Right lobe of liver (tissue), 6 donors: ENCODE data around the gene FUOM. TPM values are rescaled to one million over a fixed set of nuclear protein-coding genes. Genes with fewer than 3 reads are reported as not detected.

Experiments used
- ATAC-seq, 4 donors: fragments of 200-7000 bp; cut with Tn5 transposase; one replicate each; pipeline ENCODE4 v1.9.1; 2020; ENCODE audit warnings: mild to moderate bottlenecking in 4 of 4, moderate library complexity in 4 of 4
- DNase-seq, 3 donors: peaks; one replicate each; pipeline ENCODE4 v3.0.0-alpha.2; 2020
- H3K27ac ChIP-seq, 3 donors: fragments of 200-600 bp; one replicate each; pipeline ENCODE4 v1.8.0; 2022
- H3K27me3 ChIP-seq, 2 donors: fragments of 200-600 bp; one replicate each; pipeline ENCODE4 v1.8.0; 2022
- H3K36me3 ChIP-seq, 4 donors: fragments of 200-600 bp; sonication (generic) in 1 of 4; one replicate each; pipeline versions ENCODE4 v1.5.1 to v1.8.0; 2017 to 2022; ENCODE audit warnings: control low read depth in 1 of 4
- H3K4me1 ChIP-seq, 4 donors: fragments of 200-600 bp; sonication (generic) in 1 of 4; one replicate each; pipeline versions ENCODE4 v1.5.1 to v1.8.0; 2017 to 2022; ENCODE audit warnings: control low read depth in 1 of 4
- H3K4me3 ChIP-seq, 3 donors: fragments of 200-600 bp; one replicate each; pipeline ENCODE4 v1.8.0; 2022
- H3K9me3 ChIP-seq, 4 donors: fragments of 200-600 bp; sonication (generic) in 1 of 4; one replicate each; pipeline versions ENCODE4 v1.5.1 to v1.8.0; 2017 to 2022; ENCODE audit warnings: control low read depth in 1 of 4
- CTCF ChIP-seq, 4 donors: fragments of 200-600 bp in 3 of 4; fragments of 450-650 bp in 1 of 4; IDR thresholded peaks; one replicate each; pipeline versions ENCODE4 v1.5.1 to v1.8.0; 2016 to 2022; ENCODE audit warnings: antibody characterized with exemption in 4 of 4, mild to moderate bottlenecking in 2 of 4
- POLR2A ChIP-seq: fragments of 450-650 bp; IDR thresholded peaks from one replicate; pipeline ENCODE4 v1.6.1; 2017; ENCODE audit warnings: antibody characterized with exemption, mild to moderate bottlenecking
- WGBS: methylation state at CpG from one replicate; pipeline ENCODE4 v1.1.6; 2018; ENCODE audit warnings: low coverage, low lambda C conversion rate; ENCODE audit not compliant: insufficient coverage; ENCODE audit errors: missing lambda C conversion rate; 5-methylcytosine and 5-hydroxymethylcytosine counted together
- intact Hi-C, 2 donors: fragments of 100-400 bp; cut with DNase I; formaldehyde crosslinking; loops; one replicate each; pipeline versions ENCODE4 v1.11.2 to v1.14.1; 2022
- total RNA-seq, 6 experiments: library from RNA; depleted of rRNA in 2 of 6; stranded (reverse); fragments of >200 nt in 2 of 6; fragmentation: NEBNext Ultra II Directional in 3 of 6; extraction: Animal tissue kit (Norgen Biotek cat#: 25700) in 3 of 6; gene quantifications; one replicate each; pipeline versions ENCODE4 v1.1.0 to v1.2.4, GENCODE V29; 2016 to 2023
- donor health status: DM: no; HTN: yes; CAD: no.
- donor health status: DM: no; HTN: no; CAD: no.
- donor health status: DM: no; HTN: no; CAD: no.
- donor health status: DM: no; HTN: yes; CAD: no.
- donor health status: DM: no; HTN: yes; CAD: no.

Gene FUOM
- total RNA-seq, 6 experiments from 2014 or later: 76.1 to 158 (median 124) TPM

DNA sequence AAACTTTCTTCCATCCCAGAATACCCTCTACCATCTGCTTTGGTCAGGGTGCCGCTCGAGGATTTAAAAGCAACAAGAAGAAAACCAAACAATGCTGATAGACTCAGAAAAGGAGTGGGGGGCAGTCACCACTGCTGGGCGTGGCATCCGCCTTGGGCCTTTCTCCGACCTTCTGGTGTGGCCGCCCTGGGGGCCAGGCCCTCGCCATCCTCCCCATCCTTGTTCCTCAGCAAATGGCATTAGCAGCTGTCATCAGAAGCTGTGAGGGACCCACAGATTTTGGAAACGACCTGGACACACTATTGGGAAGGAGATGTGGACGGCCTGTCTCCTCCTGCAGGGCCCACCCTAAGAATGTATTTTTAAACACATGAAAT, 45.1 kb downstream of the FUOM start:
- ATAC-seq (no peak), DNase-seq (peak in 2 of 3 donors; percentile 10 to 20)
- Histone ChIP-seq H3K27me3 (no peaks in the 10 kb centered on the region), H3K27ac (no peak overlapping the region), H3K9me3 (no peaks in the 10 kb centered on the region), H3K4me3 (no peak overlapping the region), H3K36me3 (peaks cover 0 to 16% (median 6%) of the 10 kb centered on the region in 4 donors), H3K4me1 (peaks cover 0 to 13% (median 4%) of the 10 kb centered on the region in 4 donors)
- 90% methylated on average over 8 of the region's 9 CpGs for WGBS
- intact Hi-C loops: no loop called here
- TF ChIP-seq CTCF (IDR thresholded peaks at IDR 0.05) (no peak), POLR2A (no peak)

GRCh38 chr10:133312016-133312768, 45.6 kb downstream of the FUOM start:
- Histone ChIP-seq H3K36me3 (peaks cover 0 to 16% (median 6%) of the 10 kb centered on the region in 4 donors), H3K4me3 (no peak overlapping the region), H3K4me1 (peaks cover 0 to 19% (median 6%) of the 10 kb centered on the region in 4 donors), H3K27me3 (no peaks in the 10 kb centered on the region), H3K27ac (no peak overlapping the region), H3K9me3 (no peaks in the 10 kb centered on the region)
- DNase-seq (peak in 2 of 3 donors; percentile 19 to 56), ATAC-seq (no peak)
- 89% methylated on average over 14 of the region's 23 CpGs for WGBS
- TF ChIP-seq CTCF (IDR thresholded peaks at IDR 0.05): no peak
- TF ChIP-seq POLR2A: no peak
- intact Hi-C loops: no loop called here

- Histone ChIP-seq H3K4me1 (peaks cover 0 to 25% (median 9%) of the 10 kb centered on the region in 4 donors), H3K4me3 (no peak overlapping the region), H3K27me3 (no peaks in the 10 kb centered on the region), H3K36me3 (peaks cover 0 to 16% (median 6%) of the 10 kb centered on the region in 4 donors), H3K27ac (no peak overlapping the region), H3K9me3 (no peaks in the 10 kb centered on the region)
- 93% methylated on average over 2 of the region's 10 CpGs for WGBS
- DNase-seq: peak in 2 of 3 donors; percentile 43 to 49
- intact Hi-C loops: no loop called here
- TF ChIP-seq POLR2A (no peak), CTCF (IDR thresholded peaks at IDR 0.05) (no peak)
- ATAC-seq: no peak
Measured at GRCh38 chr10:133311570-133311969, 46.2 kb downstream of the FUOM start.

GRCh38 chr10:133310789-133311188, 47.0 kb downstream of the FUOM start:
- Histone ChIP-seq H3K4me3 (no peak overlapping the region), H3K27me3 (no peaks in the 10 kb centered on the region), H3K36me3 (peaks cover 0 to 16% (median 6%) of the 10 kb centered on the region in 4 donors), H3K4me1 (peaks cover 0 to 30% (median 9%) of the 10 kb centered on the region in 4 donors), H3K9me3 (no peaks in the 10 kb centered on the region), H3K27ac (no peak overlapping the region)
- TF ChIP-seq POLR2A (no peak), CTCF (IDR thresholded peaks at IDR 0.05) (no peak)
- no peak for ATAC-seq
- DNase-seq: peak in 1 of 3 donors; percentile 14
- WGBS: 92% methylated on average over 8 of the region's 8 CpGs
- intact Hi-C loops: no loop called here
